Progenitor cell of endocrine pancreas (in vitro differentiated cells): ENCODE data around the gene PRR35. TPM values are rescaled to one million over a fixed set of nuclear protein-coding genes. Genes with fewer than 3 reads are reported as not detected.

Experiments used
- DNase-seq: peaks from one replicate; pipeline ENCODE4 v3.0.0; 2021; ENCODE audit warnings: low spot score; ENCODE audit not compliant: unreplicated experiment
- H3K27ac Mint-ChIP-seq: 2 replicates; pipeline ENCODE4 v1.8.0; 2021; ENCODE audit warnings: mild to moderate bottlenecking, moderate library complexity, mixed read lengths
- H3K27me3 Mint-ChIP-seq: 2 replicates; pipeline ENCODE4 v1.8.0; 2021; ENCODE audit warnings: mixed read lengths
- H3K36me3 Mint-ChIP-seq: 2 replicates; pipeline ENCODE4 v1.8.0; 2022; ENCODE audit warnings: mixed read lengths; ENCODE audit not compliant: insufficient read depth
- H3K4me1 Mint-ChIP-seq: 2 replicates; pipeline ENCODE4 v1.8.0; 2021; ENCODE audit warnings: low read depth, mixed read lengths
- H3K4me3 Mint-ChIP-seq: 2 replicates; pipeline ENCODE4 v1.8.0; 2021; ENCODE audit warnings: low read depth, mild to moderate bottlenecking, moderate library complexity, mixed read lengths
- H3K9me3 Mint-ChIP-seq: 2 replicates; pipeline ENCODE4 v1.8.0; 2021; ENCODE audit warnings: low read depth, mixed read lengths
- total RNA-seq: library from RNA; stranded (reverse); gene quantifications from 2 replicates; pipeline ENCODE4 v1.2.1, GENCODE V29; 2021
- TF ChIP-seq, protein P1 (sequence below): fragments of 200-600 bp; sonication (generic); IDR thresholded peaks from one replicate; pipeline ENCODE4 v1.5.0; 2021; ENCODE audit warnings: antibody characterized with exemption, mild to moderate bottlenecking; ENCODE audit not compliant: unreplicated experiment

The PRR35 gene
- total RNA-seq, 1 donor from 2014 or later, result not detected

DNA sequence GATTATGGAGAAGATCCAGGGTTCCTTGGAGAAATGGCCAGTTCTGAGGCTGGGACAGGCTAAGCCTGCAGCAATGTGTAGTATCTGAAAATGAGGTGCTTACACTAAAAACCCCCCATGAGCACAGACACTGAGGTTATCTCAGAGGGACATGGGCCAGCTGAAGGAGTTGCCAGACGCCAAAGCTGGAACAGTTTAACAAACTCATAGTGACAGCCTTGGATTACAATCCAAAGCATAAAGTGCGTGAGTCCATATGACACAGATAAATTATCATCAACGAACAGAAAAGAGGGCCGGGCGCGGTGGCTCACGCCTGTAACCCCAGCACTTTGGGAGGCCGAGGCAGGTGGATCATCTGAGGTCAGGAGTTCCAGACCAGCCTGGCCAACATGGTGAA is 43.9 kb upstream of the PRR35 start:
- H3K4me3 Mint-ChIP-seq, result no peak overlapping the region

DNA sequence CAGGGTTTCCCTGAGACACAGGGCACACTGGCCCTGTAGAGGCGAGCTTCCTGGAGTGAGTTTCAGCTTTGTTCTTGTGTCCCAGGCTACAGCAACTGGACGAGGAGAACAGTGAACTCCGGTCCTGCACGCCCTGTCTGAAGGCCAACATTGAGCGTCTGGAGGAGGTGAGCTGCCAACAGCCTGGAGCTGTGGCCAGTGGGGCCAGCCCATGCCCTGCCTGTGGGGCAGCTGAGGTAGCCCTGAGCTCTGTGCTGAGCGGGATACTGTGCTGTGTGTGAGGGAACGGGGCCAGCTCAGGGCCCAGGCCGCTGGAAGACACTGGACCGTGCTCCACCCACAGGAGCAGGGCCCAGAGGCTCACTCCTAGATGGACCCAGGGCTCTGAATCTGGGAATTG is 41.3 kb upstream of the PRR35 start:
- Mint-ChIP-seq H3K4me3 (no peak overlapping the region), H3K4me1 (no peaks in the 10 kb centered on the region), H3K27ac (no peak overlapping the region), H3K27me3 (no peaks in the 10 kb centered on the region), H3K36me3 (peaks cover 8% of the 10 kb centered on the region), H3K9me3 (no peaks in the 10 kb centered on the region)
- DNase-seq, result no peak
- TF ChIP-seq, protein P1, sequence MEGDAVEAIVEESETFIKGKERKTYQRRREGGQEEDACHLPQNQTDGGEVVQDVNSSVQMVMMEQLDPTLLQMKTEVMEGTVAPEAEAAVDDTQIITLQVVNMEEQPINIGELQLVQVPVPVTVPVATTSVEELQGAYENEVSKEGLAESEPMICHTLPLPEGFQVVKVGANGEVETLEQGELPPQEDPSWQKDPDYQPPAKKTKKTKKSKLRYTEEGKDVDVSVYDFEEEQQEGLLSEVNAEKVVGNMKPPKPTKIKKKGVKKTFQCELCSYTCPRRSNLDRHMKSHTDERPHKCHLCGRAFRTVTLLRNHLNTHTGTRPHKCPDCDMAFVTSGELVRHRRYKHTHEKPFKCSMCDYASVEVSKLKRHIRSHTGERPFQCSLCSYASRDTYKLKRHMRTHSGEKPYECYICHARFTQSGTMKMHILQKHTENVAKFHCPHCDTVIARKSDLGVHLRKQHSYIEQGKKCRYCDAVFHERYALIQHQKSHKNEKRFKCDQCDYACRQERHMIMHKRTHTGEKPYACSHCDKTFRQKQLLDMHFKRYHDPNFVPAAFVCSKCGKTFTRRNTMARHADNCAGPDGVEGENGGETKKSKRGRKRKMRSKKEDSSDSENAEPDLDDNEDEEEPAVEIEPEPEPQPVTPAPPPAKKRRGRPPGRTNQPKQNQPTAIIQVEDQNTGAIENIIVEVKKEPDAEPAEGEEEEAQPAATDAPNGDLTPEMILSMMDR, result no peak

More for the DNA sequence above, 43.9 kb upstream of the PRR35 start:
- TF ChIP-seq, protein P1, result no peak
- peaks cover 12% of the 10 kb centered on the region for H3K36me3 Mint-ChIP-seq
- H3K27me3 Mint-ChIP-seq, result no peaks in the 10 kb centered on the region
- no peaks in the 10 kb centered on the region for H3K9me3 Mint-ChIP-seq
- no peak overlapping the region for H3K27ac Mint-ChIP-seq
- DNase-seq, result no peak
- peaks cover 2% of the 10 kb centered on the region for H3K4me1 Mint-ChIP-seq

DNA sequence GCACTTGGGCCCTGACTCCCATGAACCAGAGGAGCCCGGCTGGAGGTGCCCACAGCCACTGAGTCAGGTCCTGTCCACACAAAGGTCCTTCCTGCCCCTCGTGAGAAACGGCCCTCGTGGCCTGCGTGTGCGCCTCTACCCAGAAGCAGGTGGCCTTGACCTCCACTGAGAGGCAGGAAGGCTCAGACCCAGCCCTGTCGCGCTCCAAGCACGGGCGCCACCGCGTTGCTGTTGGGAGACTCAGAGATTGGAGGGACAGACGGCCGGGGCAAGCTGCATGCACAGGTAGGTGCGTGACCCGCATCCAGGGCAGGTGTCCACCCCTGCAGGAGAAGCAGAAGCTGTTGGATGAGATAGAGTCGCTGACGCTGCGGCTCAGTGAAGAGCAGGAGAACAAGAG is 40.8 kb upstream of the PRR35 start:
- H3K4me3 Mint-ChIP-seq, result no peak overlapping the region
- H3K27ac Mint-ChIP-seq, result peak overlapping the region; percentile 71
- H3K4me1 Mint-ChIP-seq, result no peaks in the 10 kb centered on the region
- peaks cover 6% of the 10 kb centered on the region for H3K36me3 Mint-ChIP-seq
- no peaks in the 10 kb centered on the region for H3K27me3 Mint-ChIP-seq
- DNase-seq, result no peak
- TF ChIP-seq, protein P1, result no peak
- H3K9me3 Mint-ChIP-seq, result no peaks in the 10 kb centered on the region

DNA sequence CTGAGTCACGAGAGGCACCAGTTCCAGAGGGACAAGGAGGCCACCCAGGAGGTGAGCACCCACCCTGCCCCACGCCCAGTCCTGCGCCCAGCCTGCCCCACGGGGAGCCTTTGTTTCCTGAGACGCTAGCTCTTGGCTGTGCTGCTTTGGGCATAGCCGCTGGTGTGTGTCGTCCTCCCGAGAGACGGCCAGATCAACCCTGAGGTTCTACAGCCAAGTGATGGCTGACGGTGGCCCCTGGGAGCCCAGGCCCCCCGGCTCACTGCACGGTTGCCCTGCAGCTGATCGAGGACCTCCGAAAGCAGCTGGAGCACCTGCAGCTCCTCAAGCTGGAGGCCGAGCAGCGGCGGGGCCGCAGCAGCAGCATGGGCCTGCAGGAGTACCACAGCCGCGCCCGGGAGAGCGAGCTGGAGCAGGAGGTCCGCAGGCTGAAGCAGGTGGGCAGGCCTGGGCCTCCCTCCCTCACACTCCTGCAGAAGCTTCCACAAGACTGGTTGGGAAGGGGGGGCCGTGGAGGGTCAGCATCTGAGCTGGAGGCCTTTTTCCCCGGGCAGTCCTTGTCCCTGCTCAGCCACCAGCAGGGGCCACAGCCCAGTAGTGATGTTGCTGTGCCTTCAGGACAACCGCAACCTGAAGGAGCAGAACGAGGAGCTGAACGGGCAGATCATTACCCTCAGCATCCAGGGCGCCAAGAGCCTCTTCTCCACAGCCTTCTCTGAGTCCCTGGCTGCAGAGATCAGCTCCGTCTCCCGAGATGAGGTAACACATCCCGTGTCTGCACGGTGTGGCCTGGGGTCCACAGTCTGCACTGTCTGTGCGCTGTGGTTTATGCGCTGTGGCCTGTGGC is 40.1 kb upstream of the PRR35 start:
- H3K9me3 Mint-ChIP-seq, result no peaks in the 10 kb centered on the region
- H3K36me3 Mint-ChIP-seq, result peaks cover 4% of the 10 kb centered on the region
- H3K4me3 Mint-ChIP-seq, result no peak overlapping the region
- H3K27ac Mint-ChIP-seq, result no peak overlapping the region
- H3K27me3 Mint-ChIP-seq, result no peaks in the 10 kb centered on the region
- no peaks in the 10 kb centered on the region for H3K4me1 Mint-ChIP-seq
- TF ChIP-seq, protein P1, result no peak
- no peak for DNase-seq

DNA sequence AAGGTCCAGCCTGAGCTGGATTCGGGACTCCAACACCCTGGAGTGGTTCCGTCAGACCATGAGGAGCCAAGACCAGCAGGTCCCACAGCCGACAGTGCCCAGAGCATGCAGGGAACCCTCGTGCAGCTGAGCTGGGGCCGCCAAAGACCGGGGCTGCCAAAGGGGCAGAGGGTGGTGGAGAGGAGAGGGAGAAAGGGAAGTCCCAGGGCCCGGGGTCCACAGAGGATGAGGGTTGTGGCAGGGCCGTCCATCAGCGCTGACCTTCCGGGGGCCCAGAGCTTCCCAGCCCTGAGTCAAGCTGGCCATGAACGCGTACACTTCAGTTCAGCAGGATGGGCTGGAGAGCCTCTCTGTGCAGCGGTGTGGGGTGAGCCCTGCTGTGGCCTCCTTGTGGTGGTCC is 39.3 kb upstream of the PRR35 start:
- DNase-seq, result no peak
- TF ChIP-seq, protein P1, result no peak
- no peaks in the 10 kb centered on the region for H3K27me3 Mint-ChIP-seq
- no peak overlapping the region for H3K27ac Mint-ChIP-seq
- peaks cover 6% of the 10 kb centered on the region for H3K36me3 Mint-ChIP-seq
- no peak overlapping the region for H3K4me3 Mint-ChIP-seq
- H3K9me3 Mint-ChIP-seq, result no peaks in the 10 kb centered on the region
- H3K4me1 Mint-ChIP-seq, result peaks cover 6% of the 10 kb centered on the region
